Peyer's patch (tissue), 4 donors: Measurements from ENCODE around the gene AGAP2.

Experiments
- CTCF ChIP-seq, 6 experiments: fragments of 450-650 bp in 4 of 6; fragments of 200-600 bp in 2 of 6; sonication (generic) in 1 of 6; IDR thresholded peaks; one replicate each; pipeline ENCODE4 v1.5.1; 2017 to 2019; ENCODE audit warnings: antibody characterized with exemption in 6 of 6, mild to moderate bottlenecking in 3 of 6, moderate library complexity in 1 of 6
- POLR2A ChIP-seq, 2 donors: fragments of 450-650 bp; IDR thresholded peaks; one replicate each; pipeline ENCODE4 v1.5.1; 2017; ENCODE audit warnings: antibody characterized with exemption in 2 of 2, mild to moderate bottlenecking in 2 of 2, moderate library complexity in 2 of 2

GRCh38 chr12:57727758-57728395, 10.7 kb downstream of the AGAP2 start:
- no peak for TF ChIP-seq CTCF (IDR thresholded peaks at IDR 0.05)
- no peak for TF ChIP-seq POLR2A (IDR thresholded peaks at IDR 0.05)
